Neural cell (in vitro differentiated cells): ENCODE data around the gene PBX2. TPM values are rescaled to one million over a fixed set of nuclear protein-coding genes. Genes with fewer than 3 reads are reported as not detected.

ENCODE experiments used
- H2AFZ ChIP-seq: fragments of 200-600, 300-800 bp; sonication (generic), shearing (Covaris generic); 2 replicates; pipeline ENCODE4 v1.6.0; 2014; ENCODE audit warnings: low read depth, mild to moderate bottlenecking, antibody characterized with exemption, low read length, moderate library complexity
- H3F3A ChIP-seq: fragments of 200-600 bp; shearing (Covaris generic); 2 replicates; pipeline ENCODE4 v1.6.1; 2016; ENCODE audit warnings: mild to moderate bottlenecking, moderate library complexity, mixed read lengths, antibody characterized with exemption, low read length; ENCODE audit not compliant: insufficient read depth, poor library complexity, severe bottlenecking
- H3K27ac ChIP-seq: fragments of 200-600, 300-800 bp; sonication (generic), shearing (Covaris generic); 2 replicates; pipeline ENCODE4 v1.5.1; 2014; ENCODE audit warnings: mild to moderate bottlenecking, low read length, moderate library complexity
- H3K27me3 ChIP-seq: fragments of 300-800, 200-600 bp; sonication (generic), shearing (Covaris generic); 2 replicates; pipeline ENCODE4 v1.6.0; 2014; ENCODE audit warnings: mild to moderate bottlenecking, low read depth, low read length, moderate library complexity; ENCODE audit not compliant: insufficient read depth
- H3K36me3 ChIP-seq: fragments of 300-800, 200-600 bp; sonication (generic), shearing (Covaris generic); 2 replicates; pipeline ENCODE4 v1.5.1; 2014; ENCODE audit warnings: mild to moderate bottlenecking, antibody characterized with exemption, low read length, moderate library complexity; ENCODE audit not compliant: insufficient read depth
- H3K4me2 ChIP-seq: fragments of 300-800, 200-600 bp; sonication (generic), shearing (Covaris generic); 2 replicates; pipeline ENCODE4 v1.6.0; 2014; ENCODE audit warnings: mild to moderate bottlenecking, low read length
- H3K4me3 ChIP-seq: fragments of 300-800, 200-600 bp; sonication (generic), shearing (Covaris generic); 2 replicates; pipeline ENCODE4 v1.5.1; 2014; ENCODE audit warnings: mild to moderate bottlenecking, low read length, moderate library complexity
- H3K79me2 ChIP-seq: fragments of 200-600 bp; shearing (Covaris generic); replicated peaks from 2 replicates; pipeline ENCODE4 v1.6.0; 2014; ENCODE audit warnings: mild to moderate bottlenecking, low read length, moderate library complexity; ENCODE audit not compliant: insufficient read depth
- H3K9ac ChIP-seq: fragments of 300-800, 200-600 bp; sonication (generic), shearing (Covaris generic); 2 replicates; pipeline ENCODE4 v1.6.1; 2016; ENCODE audit warnings: mild to moderate bottlenecking, low read length, mixed read lengths
- H3K9me2 ChIP-seq: fragments of 200-600 bp; shearing (Covaris generic); 2 replicates; pipeline ENCODE4 v1.6.1; 2016; ENCODE audit warnings: mild to moderate bottlenecking, low read length, mixed read lengths; ENCODE audit not compliant: insufficient read depth
- H3K9me3 ChIP-seq: fragments of 200-600, 300-800 bp; sonication (generic), shearing (Covaris generic); 2 replicates; pipeline ENCODE4 v1.6.1; 2016; ENCODE audit warnings: mild to moderate bottlenecking, mixed run types, low read length, moderate library complexity, mixed read lengths
- H4K20me1 ChIP-seq: fragments of 200-600 bp; shearing (Covaris generic); 2 replicates; pipeline ENCODE4 v1.6.1; 2016; ENCODE audit warnings: mild to moderate bottlenecking, mixed run types; ENCODE audit not compliant: insufficient read depth
- EP300 ChIP-seq: fragments of 450-650 bp; conservative IDR thresholded peaks from 2 replicates; pipeline ENCODE4 v1.6.1; 2014; ENCODE audit warnings: antibody characterized with exemption, mild to moderate bottlenecking, moderate library complexity; ENCODE audit not compliant: poor library complexity, severe bottlenecking
- EZH2 ChIP-seq: fragments of 200-600, 300-800 bp; shearing (Covaris generic), sonication (generic); IDR thresholded peaks from 2 replicates; pipeline ENCODE4 v1.6.1; 2014; ENCODE audit warnings: antibody characterized with exemption, low read length, borderline replicate concordance, mild to moderate bottlenecking; ENCODE audit not compliant: insufficient read depth, poor library complexity, severe bottlenecking
- MXI1 ChIP-seq: fragments of 450-650 bp; conservative IDR thresholded peaks from 2 replicates; pipeline ENCODE4 v1.6.1; 2014; ENCODE audit warnings: antibody characterized with exemption, mild to moderate bottlenecking; ENCODE audit not compliant: poor library complexity, severe bottlenecking
- POLR2AphosphoS5 ChIP-seq: IDR thresholded peaks from 2 replicates; pipeline ENCODE4 v1.6.1; 2012
- RAD21 ChIP-seq: fragments of 450-650 bp; conservative IDR thresholded peaks from 2 replicates; pipeline ENCODE4 v1.6.1; 2014; ENCODE audit warnings: antibody characterized with exemption, mild to moderate bottlenecking, moderate library complexity
- SMC3 ChIP-seq: fragments of 450-650 bp; conservative IDR thresholded peaks from 2 replicates; pipeline ENCODE4 v1.6.1; 2014; ENCODE audit warnings: antibody characterized with exemption, mild to moderate bottlenecking, moderate library complexity; ENCODE audit not compliant: poor library complexity
- TAF1 ChIP-seq: IDR thresholded peaks from 2 replicates; pipeline ENCODE4 v1.6.1; 2012; ENCODE audit warnings: low read depth
- polyA plus RNA-seq: library from polyadenylated mRNA; depleted of rRNA; stranded (reverse); fragments of >200 nt; gene quantifications from 2 replicates; pipeline ENCODE4 v1.2.3, GENCODE V29; 2014
- TF ChIP-seq, protein P1 (sequence below): fragments of 450-650 bp; IDR thresholded peaks from 2 replicates; pipeline ENCODE4 v1.5.1; 2014; ENCODE audit warnings: antibody characterized with exemption, mild to moderate bottlenecking, moderate library complexity; ENCODE audit not compliant: poor library complexity, severe bottlenecking
- TF ChIP-seq, protein P2 (sequence below): IDR thresholded peaks from 2 replicates; pipeline ENCODE4 v1.6.1; 2012; ENCODE audit warnings: borderline replicate concordance

The PBX2 gene
- polyA plus RNA-seq, 1 donor from 2014 or later = 53.2 TPM

DNA sequence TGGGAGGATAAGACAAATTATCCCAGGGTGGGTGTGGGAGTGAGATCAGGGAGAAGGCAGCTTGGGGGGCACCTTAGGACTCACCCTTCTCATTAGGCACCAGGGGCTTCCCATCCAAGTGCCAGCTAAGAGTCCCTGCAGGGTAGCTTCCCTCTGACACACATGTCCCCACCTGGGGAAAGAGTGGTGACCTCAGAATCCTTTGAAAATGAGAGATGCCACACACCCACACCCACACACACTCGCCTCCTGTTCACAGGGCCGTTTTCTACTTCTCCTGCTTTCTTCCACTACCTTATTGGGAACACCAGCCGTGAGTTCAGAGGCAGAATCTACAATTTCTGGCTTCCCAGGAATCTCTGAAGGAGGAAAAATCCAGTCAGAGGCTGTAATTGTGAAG lies 7.0 kb downstream of the PBX2 start:
- Histone ChIP-seq H3F3A (no peaks in the 10 kb centered on the region), H4K20me1 (no peaks in the 10 kb centered on the region), H3K36me3 (no peaks in the 10 kb centered on the region), H3K9me3 (no peaks in the 10 kb centered on the region), H3K27ac (no peak overlapping the region), H3K79me2 (peaks cover 19% of the 10 kb centered on the region), H3K4me2 (no peak overlapping the region), H3K27me3 (no peaks in the 10 kb centered on the region), H3K9ac (no peak overlapping the region), H3K9me2 (no peaks in the 10 kb centered on the region), H2AFZ (no peak overlapping the region), H3K4me3 (no peak overlapping the region)
- TF ChIP-seq RAD21 = no peak
- TF ChIP-seq, protein P1, sequence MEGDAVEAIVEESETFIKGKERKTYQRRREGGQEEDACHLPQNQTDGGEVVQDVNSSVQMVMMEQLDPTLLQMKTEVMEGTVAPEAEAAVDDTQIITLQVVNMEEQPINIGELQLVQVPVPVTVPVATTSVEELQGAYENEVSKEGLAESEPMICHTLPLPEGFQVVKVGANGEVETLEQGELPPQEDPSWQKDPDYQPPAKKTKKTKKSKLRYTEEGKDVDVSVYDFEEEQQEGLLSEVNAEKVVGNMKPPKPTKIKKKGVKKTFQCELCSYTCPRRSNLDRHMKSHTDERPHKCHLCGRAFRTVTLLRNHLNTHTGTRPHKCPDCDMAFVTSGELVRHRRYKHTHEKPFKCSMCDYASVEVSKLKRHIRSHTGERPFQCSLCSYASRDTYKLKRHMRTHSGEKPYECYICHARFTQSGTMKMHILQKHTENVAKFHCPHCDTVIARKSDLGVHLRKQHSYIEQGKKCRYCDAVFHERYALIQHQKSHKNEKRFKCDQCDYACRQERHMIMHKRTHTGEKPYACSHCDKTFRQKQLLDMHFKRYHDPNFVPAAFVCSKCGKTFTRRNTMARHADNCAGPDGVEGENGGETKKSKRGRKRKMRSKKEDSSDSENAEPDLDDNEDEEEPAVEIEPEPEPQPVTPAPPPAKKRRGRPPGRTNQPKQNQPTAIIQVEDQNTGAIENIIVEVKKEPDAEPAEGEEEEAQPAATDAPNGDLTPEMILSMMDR = no peak
- TF ChIP-seq EZH2 = no peak
- TF ChIP-seq POLR2AphosphoS5 = no peak
- no peak for TF ChIP-seq TAF1
- TF ChIP-seq EP300 = no peak
- TF ChIP-seq SMC3 = no peak

DNA sequence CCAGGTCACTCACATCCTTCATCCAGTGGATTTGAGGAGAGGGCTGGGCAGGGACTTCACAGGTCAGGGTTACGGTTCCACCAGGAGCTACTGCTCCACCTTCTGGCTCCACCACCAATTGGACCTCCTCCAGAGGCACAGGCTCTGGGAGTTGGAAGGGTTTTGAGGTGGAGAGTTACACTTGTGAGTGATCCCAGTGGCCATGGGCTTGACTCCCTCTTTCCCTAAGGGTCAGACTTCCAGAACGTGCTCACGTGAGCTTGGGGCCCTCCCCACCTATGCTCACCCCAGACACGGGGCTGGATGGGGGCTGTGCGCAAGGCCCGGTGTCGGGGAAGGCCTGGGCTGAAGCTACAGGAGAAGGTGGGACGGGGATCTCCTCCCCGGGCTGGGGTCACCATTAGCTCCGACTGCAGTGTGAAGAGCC lies 7.4 kb downstream of the PBX2 start:
- Histone ChIP-seq H2AFZ (no peak overlapping the region), H3K9me2 (no peaks in the 10 kb centered on the region), H4K20me1 (no peaks in the 10 kb centered on the region), H3K27me3 (no peaks in the 10 kb centered on the region), H3K4me3 (no peak overlapping the region), H3K79me2 (peaks cover 19% of the 10 kb centered on the region), H3F3A (no peaks in the 10 kb centered on the region), H3K9me3 (no peaks in the 10 kb centered on the region), H3K36me3 (no peaks in the 10 kb centered on the region), H3K4me2 (no peak overlapping the region), H3K9ac (no peak overlapping the region), H3K27ac (no peak overlapping the region)
- TF ChIP-seq EZH2 (no peak), EP300 (no peak), SMC3 (no peak), RAD21 (no peak), TAF1 (no peak), POLR2AphosphoS5 (no peak), MXI1 (no peak)
- TF ChIP-seq, protein P2, sequence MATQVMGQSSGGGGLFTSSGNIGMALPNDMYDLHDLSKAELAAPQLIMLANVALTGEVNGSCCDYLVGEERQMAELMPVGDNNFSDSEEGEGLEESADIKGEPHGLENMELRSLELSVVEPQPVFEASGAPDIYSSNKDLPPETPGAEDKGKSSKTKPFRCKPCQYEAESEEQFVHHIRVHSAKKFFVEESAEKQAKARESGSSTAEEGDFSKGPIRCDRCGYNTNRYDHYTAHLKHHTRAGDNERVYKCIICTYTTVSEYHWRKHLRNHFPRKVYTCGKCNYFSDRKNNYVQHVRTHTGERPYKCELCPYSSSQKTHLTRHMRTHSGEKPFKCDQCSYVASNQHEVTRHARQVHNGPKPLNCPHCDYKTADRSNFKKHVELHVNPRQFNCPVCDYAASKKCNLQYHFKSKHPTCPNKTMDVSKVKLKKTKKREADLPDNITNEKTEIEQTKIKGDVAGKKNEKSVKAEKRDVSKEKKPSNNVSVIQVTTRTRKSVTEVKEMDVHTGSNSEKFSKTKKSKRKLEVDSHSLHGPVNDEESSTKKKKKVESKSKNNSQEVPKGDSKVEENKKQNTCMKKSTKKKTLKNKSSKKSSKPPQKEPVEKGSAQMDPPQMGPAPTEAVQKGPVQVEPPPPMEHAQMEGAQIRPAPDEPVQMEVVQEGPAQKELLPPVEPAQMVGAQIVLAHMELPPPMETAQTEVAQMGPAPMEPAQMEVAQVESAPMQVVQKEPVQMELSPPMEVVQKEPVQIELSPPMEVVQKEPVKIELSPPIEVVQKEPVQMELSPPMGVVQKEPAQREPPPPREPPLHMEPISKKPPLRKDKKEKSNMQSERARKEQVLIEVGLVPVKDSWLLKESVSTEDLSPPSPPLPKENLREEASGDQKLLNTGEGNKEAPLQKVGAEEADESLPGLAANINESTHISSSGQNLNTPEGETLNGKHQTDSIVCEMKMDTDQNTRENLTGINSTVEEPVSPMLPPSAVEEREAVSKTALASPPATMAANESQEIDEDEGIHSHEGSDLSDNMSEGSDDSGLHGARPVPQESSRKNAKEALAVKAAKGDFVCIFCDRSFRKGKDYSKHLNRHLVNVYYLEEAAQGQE = no peak
- TF ChIP-seq, protein P1 = no peak
